Measurements from ENCODE around the gene CALN1. TPM values are rescaled to one million over a fixed set of nuclear protein-coding genes. Genes with fewer than 3 reads are reported as not detected.

Gene CALN1
- total and polyA plus RNA-seq, 4 donors, result 0.14 to 0.84 (median 0.24) TPM

- Histone ChIP-seq H3K36me3 (ENCODE audit: control insufficient read depth in 4 of 4, insufficient read depth in 3 of 4, low read depth in 1 of 4, low read length in 3 of 4) (no peaks in the 10 kb centered on the region), H3K9ac (ENCODE audit: low read depth in 1 of 2, low read length in 2 of 2) (no peak overlapping the region), H3K9me3 (ENCODE audit: control insufficient read depth in 4 of 4, low read length in 3 of 4) (no peaks in the 10 kb centered on the region), H3K4me1 (ENCODE audit: control insufficient read depth in 4 of 4, insufficient read depth in 4 of 4, low read length in 3 of 4) (no peaks in the 10 kb centered on the region), H3K27ac (ENCODE audit: low read depth in 1 of 2, low read length in 2 of 2) (no peak overlapping the region), H3K27me3 (ENCODE audit: control insufficient read depth in 4 of 4, insufficient read depth in 4 of 4, low read length in 3 of 4) (peaks cover 0 to 2% (median 0%) of the 10 kb centered on the region in 4 donors), H3K4me3 (ENCODE audit: low read depth in 1 of 3, low read length in 3 of 3) (no peak overlapping the region)
- no peak for TF ChIP-seq FOXA1 (IDR thresholded peaks at IDR 0.05)
- TF ChIP-seq TAF1 (conservative IDR thresholded peaks at IDR 0.05), result no peak
- no peak for TF ChIP-seq YY1 (IDR thresholded peaks at IDR 0.05)
- no peak for TF ChIP-seq REST (IDR thresholded peaks at IDR 0.05)
- TF ChIP-seq MAX (IDR thresholded peaks at IDR 0.05), result no peak
- TF ChIP-seq FOXA2 (IDR thresholded peaks at IDR 0.05), result no peak
- TF ChIP-seq EGR1 (IDR thresholded peaks at IDR 0.05; ENCODE audit: low read depth in 2 of 2), result no peak
- no peak for TF ChIP-seq HNF4A (conservative IDR thresholded peaks at IDR 0.05)
- no peak for TF ChIP-seq JUND (IDR thresholded peaks at IDR 0.05)
- no peak for TF ChIP-seq RXRA (IDR thresholded peaks at IDR 0.05)
- no peak for TF ChIP-seq CTCF (IDR thresholded peaks at IDR 0.05; ENCODE audit: low read depth, low read length, missing input control)
- TF ChIP-seq ZBTB33 (IDR thresholded peaks at IDR 0.05), result no peak
- TF ChIP-seq GABPA (IDR thresholded peaks at IDR 0.05 in 1 of 2, conservative IDR thresholded peaks at IDR 0.05 in 1 of 2), result no peak
- no peak for TF ChIP-seq ATF3 (IDR thresholded peaks at IDR 0.05)
- TF ChIP-seq HNF4G (IDR thresholded peaks at IDR 0.05), result no peak
- no peak for TF ChIP-seq NR2F2 (IDR thresholded peaks at IDR 0.05)
- no peak for TF ChIP-seq RAD21 (IDR thresholded peaks at IDR 0.05)
- TF ChIP-seq SP1 (IDR thresholded peaks at IDR 0.05), result no peak
- DNase-seq (ENCODE audit: low spot score), result no peak
- 63% methylated on average over 4 of the region's 4 CpGs for WGBS
Measured at GRCh38 chr7:71982851-71983250, 429.3 kb downstream of the CALN1 start.

Data from liver (tissue), 9 donors.